Stimulated activated CD4-positive, alpha-beta T cell treated with anti-CD3 and anti-CD28 coated beads, Interleukin-2, amount 100 ng/mL, for 24 hours (primary cell): ENCODE data around the gene THUMPD1.

Experiments
- DNase-seq, 2 donors: peaks; one replicate each; pipeline ENCODE4 v3.0.0-alpha.2; 2020

THUMPD1 gene

GRCh38 chr16:20689668-20690067, 52.0 kb downstream of the THUMPD1 start:
- no peak for DNase-seq

GRCh38 chr16:20683812-20684211, 57.8 kb downstream of the THUMPD1 start:
- DNase-seq: no peak
